NCI-H1694 (cell line): ENCODE measurements around the gene NEK10.
"Not testable (repeated sequence)": the region's sequence is repeated elsewhere in the genome, so short reads cannot be mapped to it uniquely, and the experiment has no call there.

ENCODE experiments used
- DNase-seq: peaks from one replicate; lab custom pipeline; 2025; lab: John Stamatoyannopoulos, UW

NEK10 gene

GRCh38 chr3:27312044-27312668 lies 57.0 kb downstream of the NEK10 start:
- DNase-seq, result peak; percentile 9

GRCh38 chr3:27311400-27311799 lies 57.8 kb downstream of the NEK10 start:
- DNase-seq, result no peak

GRCh38 chr3:27310688-27311087 lies 58.5 kb downstream of the NEK10 start:
- no peak for DNase-seq

- no peak for DNase-seq
Measured at GRCh38 chr3:27307566-27307965, 61.6 kb downstream of the NEK10 start.

DNA sequence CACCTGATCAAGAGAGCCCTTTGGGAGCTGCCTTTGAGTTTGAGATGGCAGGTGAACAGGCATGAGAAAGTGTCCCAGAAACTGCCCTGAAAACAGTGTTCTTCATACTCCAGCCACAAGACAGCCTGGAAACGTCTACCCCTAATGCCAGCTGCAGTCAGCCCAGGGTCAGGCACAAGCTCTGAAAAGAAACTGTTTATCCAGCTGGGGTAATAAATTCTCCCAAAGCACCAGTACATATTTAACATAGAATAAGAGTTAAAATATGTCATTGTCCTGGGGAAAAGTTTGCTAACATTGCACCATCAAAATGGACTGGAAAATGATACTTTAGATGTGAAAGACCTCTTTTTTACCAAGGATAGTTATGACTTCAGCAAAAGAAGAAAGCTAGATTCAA lies 66.3 kb downstream of the NEK10 start:
- no peak for DNase-seq

- not testable (repeated sequence) for DNase-seq
Measured at GRCh38 chr3:27298981-27299380, 70.2 kb downstream of the NEK10 start.

DNA sequence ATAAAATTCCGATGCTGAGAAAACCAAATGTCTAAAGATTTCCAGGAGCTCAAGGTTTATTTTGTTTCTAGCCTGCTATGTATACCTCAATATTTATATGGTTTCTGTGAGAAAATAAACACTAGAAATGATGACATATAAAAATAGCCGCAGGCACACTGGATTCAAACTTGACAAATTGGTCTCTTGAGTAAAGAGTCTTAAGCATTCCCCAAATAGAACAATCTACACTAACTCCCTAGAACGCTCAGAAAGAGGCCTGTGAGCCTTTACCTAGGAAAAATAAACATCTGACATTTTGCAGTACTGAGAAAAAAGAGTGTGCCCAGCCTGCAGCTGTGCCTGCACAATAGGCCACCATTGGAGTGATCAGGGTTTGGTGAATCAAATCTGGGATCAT lies 75.2 kb downstream of the NEK10 start:
- DNase-seq, result no peak

DNA sequence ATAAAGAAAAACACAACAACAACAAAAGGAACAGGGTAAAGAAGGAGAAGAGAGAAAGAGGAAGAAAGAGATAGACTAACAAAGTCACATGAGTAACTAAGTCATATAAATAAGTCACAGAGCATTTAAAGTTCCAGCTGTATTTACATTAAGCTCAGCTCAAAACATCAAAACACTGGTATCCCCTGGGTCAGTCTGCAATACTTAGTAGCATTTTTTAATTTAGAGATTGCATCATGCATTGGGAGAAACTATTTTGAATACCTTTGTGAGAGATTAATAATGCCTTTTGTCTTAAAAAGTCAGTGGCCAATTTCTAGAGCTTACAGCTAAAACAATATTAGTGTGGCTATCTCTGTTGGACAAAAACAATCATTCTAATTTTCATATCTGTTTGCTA lies 78.4 kb downstream of the NEK10 start:
- no peak for DNase-seq

- DNase-seq, result no peak
Measured at GRCh38 chr3:27289769-27290413, 79.3 kb downstream of the NEK10 start.

GRCh38 chr3:27287052-27287451 lies 82.1 kb downstream of the NEK10 start:
- no peak for DNase-seq

- not testable (repeated sequence) for DNase-seq
Measured at GRCh38 chr3:27286467-27286866, 82.7 kb downstream of the NEK10 start.

- DNase-seq, result no peak
Measured at GRCh38 chr3:27285668-27286067, 83.5 kb downstream of the NEK10 start.

- DNase-seq, result no peak
Measured at GRCh38 chr3:27281671-27282150, 87.5 kb downstream of the NEK10 start.

- DNase-seq, result no peak
Measured at GRCh38 chr3:27279123-27279522, 90.1 kb downstream of the NEK10 start.

GRCh38 chr3:27278383-27279055 lies 90.7 kb downstream of the NEK10 start:
- no peak for DNase-seq

DNA sequence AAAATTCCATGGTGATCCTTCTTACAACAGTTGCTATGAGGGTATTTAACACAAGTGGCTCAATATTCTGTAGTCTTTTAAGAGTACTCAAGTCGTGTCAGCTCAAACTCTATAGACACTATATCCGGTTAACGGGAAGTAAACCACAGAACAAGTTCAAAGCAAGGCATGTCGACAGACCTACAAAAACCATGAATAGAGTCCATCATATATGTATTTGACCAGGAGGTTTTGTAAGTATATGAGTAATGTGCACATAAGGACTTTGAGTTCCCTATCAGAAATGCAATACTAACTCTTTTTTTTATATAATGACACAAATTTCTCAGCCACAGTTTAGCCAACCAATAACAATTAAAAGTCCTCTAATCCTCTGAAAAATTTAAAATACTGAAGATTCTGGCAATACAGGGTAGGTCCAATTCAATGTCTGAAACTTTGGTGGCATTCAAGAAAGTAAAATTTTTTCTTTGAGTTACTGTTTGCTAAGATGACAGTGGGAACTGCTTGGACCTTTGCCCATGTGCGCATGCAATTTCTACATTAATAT lies 93.7 kb downstream of the NEK10 start:
- DNase-seq, result no peak

DNA sequence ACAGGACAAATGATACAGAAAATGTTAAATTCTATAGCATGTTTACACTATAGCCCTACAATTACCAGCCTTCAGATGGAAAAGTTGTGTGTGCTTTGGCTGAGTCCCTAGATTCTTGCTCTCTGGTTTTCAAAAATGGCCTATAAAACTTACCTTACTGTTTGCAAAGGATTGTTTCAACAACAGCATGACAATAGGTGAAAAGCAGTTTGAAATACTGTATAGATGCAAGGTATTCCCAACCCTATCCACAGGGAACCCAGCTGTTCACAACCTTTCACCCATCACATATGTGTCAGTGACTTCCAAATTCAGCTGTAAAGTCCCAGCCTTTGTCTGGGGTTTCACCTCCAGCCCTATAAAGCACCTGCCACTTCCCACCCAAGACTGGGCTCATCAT lies 97.3 kb downstream of the NEK10 start:
- no peak for DNase-seq

DNA sequence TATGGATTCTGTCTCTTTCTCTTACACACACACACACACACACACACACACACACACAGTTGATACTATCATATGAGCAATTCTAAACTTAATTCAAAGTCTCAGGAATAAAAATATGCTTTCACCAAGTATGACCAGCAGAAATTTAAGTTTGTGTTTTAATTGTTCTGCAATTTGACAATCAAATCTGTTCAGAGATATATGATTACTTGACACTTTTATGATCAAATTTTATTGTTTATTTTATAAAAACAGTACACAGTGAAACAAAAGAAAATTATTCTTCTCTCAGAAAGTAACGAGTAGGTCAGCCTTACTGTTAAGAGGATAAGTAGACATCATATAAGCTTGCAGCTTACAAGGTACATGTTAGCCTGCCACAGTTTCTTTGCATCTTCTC lies 114.3 kb downstream of the NEK10 start:
- DNase-seq, result no peak

GRCh38 chr3:27253831-27254230 lies 115.4 kb downstream of the NEK10 start:
- DNase-seq, result no peak

GRCh38 chr3:27253391-27253790 lies 115.8 kb downstream of the NEK10 start:
- no peak for DNase-seq

DNA sequence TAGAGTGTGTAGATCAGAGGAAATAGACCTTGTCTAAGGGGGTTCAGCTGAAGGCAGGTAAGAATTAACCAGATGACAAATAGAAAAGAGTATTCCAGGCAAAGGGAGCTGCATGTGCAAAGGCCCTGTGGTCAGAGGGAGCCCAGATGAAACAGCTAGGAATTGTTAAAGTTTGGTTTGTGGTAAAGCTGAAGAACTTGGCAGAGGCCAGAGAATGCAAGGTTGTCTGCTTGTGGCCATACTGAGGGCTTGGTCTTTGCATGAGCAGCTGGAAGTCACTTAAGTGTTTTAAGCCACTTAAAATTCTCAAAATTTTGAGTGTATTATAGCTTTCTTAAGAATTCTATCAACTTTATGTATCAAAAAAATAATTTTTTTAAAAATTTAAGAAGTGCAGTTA lies 116.5 kb downstream of the NEK10 start:
- no peak for DNase-seq

- no peak for DNase-seq
Measured at GRCh38 chr3:27244374-27244773, 124.8 kb downstream of the NEK10 start.

- no peak for DNase-seq
Measured at GRCh38 chr3:27239951-27240350, 129.2 kb downstream of the NEK10 start.
